SK-N-SH (cell line): ENCODE results near the gene HEXB. TPM values are rescaled to one million over a fixed set of nuclear protein-coding genes. Genes with fewer than 3 reads are reported as not detected.

Experiments
- CTCF ChIA-PET: fragments of 300-600, 350-600 bp; formaldehyde crosslinking; extraction: SDS; loops from one replicate; lab custom pipeline; 2021; lab: Yijun Ruan, JAX
- POLR2A ChIA-PET: fragments of 350-600 bp; sonication (Branson Sonifier 250); formaldehyde crosslinking; extraction: SDS; loops from one replicate; lab custom pipeline; 2020; ENCODE audit warnings: antibody characterized with exemption, inconsistent platforms; lab: Yijun Ruan, JAX
- DNase-seq: peaks from one replicate; pipeline ENCODE4 v3.0.0; 2012
- H2AFZ ChIP-seq: fragments of 200-600 bp; sonication (generic); 2 replicates; pipeline ENCODE4 v1.8.1; 2016; ENCODE audit warnings: antibody characterized with exemption, mild to moderate bottlenecking, low read depth
- H3F3A ChIP-seq: fragments of 200-600 bp; sonication (generic); replicated peaks from 2 replicates; pipeline ENCODE3; 2016; ENCODE audit warnings: antibody characterized with exemption, mild to moderate bottlenecking; ENCODE audit not compliant: insufficient read depth
- H3K27ac ChIP-seq, 2 experiments: fragments of 200-500 bp in 1 of 2; fragments of 200-600 bp in 1 of 2; sonication (Bioruptor generic) in 1 of 2; sonication (generic), shearing (Covaris generic) in 1 of 2; 2 replicates each; pipeline versions ENCODE4 v1.5.1 to v1.6.1; 2014 to 2016; ENCODE audit warnings: low read depth in 2 of 2, inconsistent platforms in 1 of 2, low read length in 1 of 2, mild to moderate bottlenecking in 1 of 2, mixed read lengths in 1 of 2
- H3K27me3 ChIP-seq: fragments of 200-600 bp; sonication (generic), shearing (Covaris generic); 2 replicates; pipeline ENCODE4 v1.6.1; 2016; ENCODE audit warnings: mixed run types; ENCODE audit not compliant: insufficient read depth
- H3K36me3 ChIP-seq, 2 experiments: fragments of 200-500 bp in 1 of 2; fragments of 200-600 bp in 1 of 2; sonication (Bioruptor generic) in 1 of 2; sonication (generic) in 1 of 2; replicated peaks in 1 of 2; 2 replicates each; pipeline versions ENCODE3 to v1.5.1; 2014 to 2016; ENCODE audit warnings: low read length in 1 of 2, mild to moderate bottlenecking in 1 of 2; ENCODE audit not compliant: insufficient read depth in 2 of 2, control insufficient read depth in 1 of 2
- H3K4me1 ChIP-seq, 2 experiments: fragments of 200-500 bp in 1 of 2; fragments of 200-600 bp in 1 of 2; sonication (Bioruptor generic) in 1 of 2; sonication (generic), shearing (Covaris generic) in 1 of 2; 2 replicates each; pipeline versions ENCODE4 v1.5.1 to v1.6.1; 2014 to 2016; ENCODE audit warnings: low read depth in 1 of 2, low read length in 1 of 2, mixed run types in 1 of 2; ENCODE audit not compliant: insufficient read depth in 2 of 2, control insufficient read depth in 1 of 2
- H3K4me2 ChIP-seq: fragments of 200-600 bp; sonication (generic), shearing (Covaris generic); 2 replicates; pipeline ENCODE4 v1.6.1; 2017; ENCODE audit warnings: mixed run types
- H3K4me3 ChIP-seq, 2 experiments: fragments of 200-500 bp in 1 of 2; fragments of 200-600 bp in 1 of 2; sonication (Bioruptor generic) in 1 of 2; sonication (generic), shearing (Covaris generic) in 1 of 2; 2 replicates each; pipeline versions ENCODE4 v1.5.1 to v1.8.1; 2014 to 2016; ENCODE audit warnings: low read depth in 2 of 2, inconsistent platforms in 1 of 2, low read length in 1 of 2, mild to moderate bottlenecking in 1 of 2, mixed read lengths in 1 of 2, moderate library complexity in 1 of 2
- H3K79me2 ChIP-seq: fragments of 200-600 bp; sonication (generic); 2 replicates; pipeline ENCODE4 v1.8.1; 2017; ENCODE audit warnings: mild to moderate bottlenecking; ENCODE audit not compliant: insufficient read depth
- H3K9ac ChIP-seq: fragments of 200-600 bp; sonication (generic); 2 replicates; pipeline ENCODE4 v1.6.1; 2017; ENCODE audit warnings: mixed run types
- H3K9me2 ChIP-seq: fragments of 200-600 bp; sonication (generic); 2 replicates; pipeline ENCODE4 v1.6.1; 2017; ENCODE audit warnings: mixed run types
- H3K9me3 ChIP-seq: fragments of 200-600 bp; sonication (generic); 2 replicates; pipeline ENCODE4 v1.6.1; 2017; ENCODE audit warnings: mixed run types, mild to moderate bottlenecking, moderate library complexity
- H4K20me1 ChIP-seq: fragments of 200-600 bp; sonication (generic); 2 replicates; pipeline ENCODE4 v1.6.1; 2017; ENCODE audit warnings: mild to moderate bottlenecking, mixed run types; ENCODE audit not compliant: insufficient read depth
- ELF1 ChIP-seq: IDR thresholded peaks from 2 replicates; pipeline ENCODE4 v1.4.0; 2012
- FOSL2 ChIP-seq: IDR thresholded peaks from 2 replicates; pipeline ENCODE4 v1.4.0; 2012; ENCODE audit warnings: low read depth, mild to moderate bottlenecking, moderate library complexity, borderline replicate concordance
- FOXJ3 ChIP-seq: sonication (generic); formaldehyde crosslinking; IDR thresholded peaks from 2 replicates; pipeline ENCODE4 v1.5.1; 2020; ENCODE audit warnings: mild to moderate bottlenecking, missing genetic modification reagents
- FOXM1 ChIP-seq: IDR thresholded peaks from 2 replicates; pipeline ENCODE4 v1.4.0; 2012; ENCODE audit warnings: low read depth, mild to moderate bottlenecking
- GATA2 ChIP-seq: sonication (generic); formaldehyde crosslinking; IDR thresholded peaks from 2 replicates; pipeline ENCODE4 v1.5.0; 2020; ENCODE audit warnings: mild to moderate bottlenecking, missing genetic modification reagents
- IRF3 ChIP-seq: fragments of 150-350 bp; IDR thresholded peaks from 2 replicates; pipeline ENCODE4 v1.6.1; 2016; ENCODE audit warnings: mild to moderate bottlenecking, low read depth, low read length
- JUND ChIP-seq: IDR thresholded peaks from 2 replicates; pipeline ENCODE4 v1.4.0; 2012
- MXI1 ChIP-seq: IDR thresholded peaks from 2 replicates; pipeline ENCODE4 v1.6.1; 2012; ENCODE audit warnings: mild to moderate bottlenecking, low read depth, low read length, improper control_type of control experiment
- NFIC ChIP-seq: IDR thresholded peaks from 2 replicates; pipeline ENCODE4 v1.4.0; 2012; ENCODE audit warnings: borderline replicate concordance
- RAD21 ChIP-seq: IDR thresholded peaks from 2 replicates; pipeline ENCODE4 v1.6.1; 2012; ENCODE audit warnings: mild to moderate bottlenecking, low read length
- USF2 ChIP-seq: fragments of 150-350 bp; IDR thresholded peaks from 2 replicates; pipeline ENCODE4 v1.6.1; 2017; ENCODE audit warnings: antibody characterized with exemption, low read length, low read depth, borderline replicate concordance
- WGBS: methylation state at CpG from one replicate; pipeline ENCODE4 v1.1.6; 2017; ENCODE audit warnings: low lambda C conversion rate; 5-methylcytosine and 5-hydroxymethylcytosine counted together
- polyA plus RNA-seq, 3 experiments: library from polyadenylated mRNA; depleted of rRNA; stranded (reverse); fragments of >200 nt; gene quantifications; 2 replicates each; pipeline ENCODE4 v1.2.3, GENCODE V29; 2012

The HEXB gene
- polyA plus RNA-seq, 1 of the 3 experiments (the other 2 are of a cell fraction) = 75.8 TPM

GRCh38 chr5:74725331-74725730 lies 40.3 kb downstream of the HEXB start:
- Histone ChIP-seq H3K9me3 (no peaks in the 10 kb centered on the region), H3K27me3 (no peaks in the 10 kb centered on the region), H3K9ac (no peak overlapping the region), H3F3A (peaks cover 21% of the 10 kb centered on the region), H3K36me3 (peaks cover 87% of the 10 kb centered on the region in 2 experiments), H3K9me2 (no peaks in the 10 kb centered on the region), H2AFZ (no peak overlapping the region), H3K27ac (no peak overlapping the region), H3K79me2 (no peaks in the 10 kb centered on the region), H3K4me1 (no peaks in the 10 kb centered on the region), H3K4me2 (no peak overlapping the region), H3K4me3 (no peak overlapping the region), H4K20me1 (no peaks in the 10 kb centered on the region)
- no peak for TF ChIP-seq FOXJ3 (CRISPR knock-in tag)
- TF ChIP-seq ELF1 = no peak
- no peak for TF ChIP-seq NFIC
- TF ChIP-seq JUND = no peak
- no peak for TF ChIP-seq GATA2 (CRISPR knock-in tag)
- ChIA-PET POLR2A (no interaction called here), CTCF (no interaction called here)
- DNase-seq = no peak
- 95% methylated on average over 1 of the region's 1 CpG for WGBS

- no peaks in the 10 kb centered on the region for H3K4me1 ChIP-seq
- H3K9me3 ChIP-seq = no peaks in the 10 kb centered on the region
- H3K36me3 ChIP-seq = peaks cover 85 to 93% of the 10 kb centered on the region in 2 experiments
- no peak for DNase-seq
- no peak overlapping the region for H3K9ac ChIP-seq
- no peaks in the 10 kb centered on the region for H3K79me2 ChIP-seq
- no peak overlapping the region for H3K27ac ChIP-seq
- no peaks in the 10 kb centered on the region for H3K27me3 ChIP-seq
- no peaks in the 10 kb centered on the region for H3K9me2 ChIP-seq
- ChIA-PET POLR2A (no interaction called here), CTCF (interaction anchor here (1.4 kb wide), 1 partner anchor 22 kb away, joined by 4 read pairs; no protein-coding TSS in a partner anchor)
- 91% methylated on average over 6 of the region's 6 CpGs for whole genome bisulfite sequencing
- no peak overlapping the region for H2AFZ ChIP-seq
- TF ChIP-seq USF2 (no peak), NFIC (no peak), MXI1 (no peak), IRF3 (no peak), JUND (no peak), RAD21 (no peak), FOSL2 (no peak), FOXM1 (no peak)
- peaks cover 14% of the 10 kb centered on the region for H3F3A ChIP-seq
- no peak overlapping the region for H3K4me3 ChIP-seq
- no peaks in the 10 kb centered on the region for H4K20me1 ChIP-seq
- H3K4me2 ChIP-seq = no peak overlapping the region
Measured at GRCh38 chr5:74736759-74737158, 51.7 kb downstream of the HEXB start.
